ENCODE results near the gene EIF4A3. TPM values are rescaled to one million over a fixed set of nuclear protein-coding genes. Genes with fewer than 3 reads are reported as not detected.

Gene EIF4A3
- total RNA-seq, 2 experiments from 2014 or later, result 259 to 313 TPM

DNA sequence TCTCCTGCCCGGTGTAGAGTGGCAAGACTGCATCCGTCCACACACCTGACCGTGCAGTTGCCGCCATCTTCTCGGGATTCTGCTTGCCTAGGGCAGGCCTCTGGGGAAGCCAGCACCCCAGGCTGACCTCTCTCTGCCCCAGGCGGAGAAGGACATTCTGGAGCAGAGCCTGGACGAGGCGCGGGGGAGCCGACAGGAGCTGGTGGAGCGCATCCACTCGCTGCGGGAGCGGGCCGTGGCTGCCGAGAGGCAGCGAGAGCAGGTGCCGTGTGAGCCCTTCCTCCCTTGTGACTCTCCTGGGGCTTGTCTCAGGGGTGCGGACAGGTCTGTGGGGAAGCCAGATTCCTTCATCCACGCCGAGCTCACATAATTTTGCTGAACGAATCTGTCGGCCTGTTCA, 42.7 kb upstream of the EIF4A3 start:
- H3K9me2 ChIP-seq (ENCODE audit: insufficient read depth, low read length), result no peaks in the 10 kb centered on the region
- BruUV-seq (replicated peaks), result no TSS peak
- no peaks in the 10 kb centered on the region for H3K9me3 ChIP-seq (ENCODE audit: low read length)
- no peaks in the 10 kb centered on the region for H3K4me1 ChIP-seq (ENCODE audit: insufficient read depth, low read length, poor library complexity, severe bottlenecking)
- H3K4me2 ChIP-seq (ENCODE audit: low read length), result no peak overlapping the region
- no peak for DNase-seq (ENCODE audit: low spot score)
- no peaks in the 10 kb centered on the region for H3K79me2 ChIP-seq (ENCODE audit: insufficient read depth, low read depth, low read length)
- TF ChIP-seq CTCF (conservative IDR thresholded peaks at IDR 0.05; ENCODE audit: low read length), result no peak
- TF ChIP-seq EZH2phosphoT487 (IDR thresholded peaks at IDR 0.05; ENCODE audit: borderline replicate concordance, low read depth, low read length), result no peak
- H3K36me3 ChIP-seq (ENCODE audit: insufficient read depth, low read length), result no peaks in the 10 kb centered on the region
- POLR2A ChIA-PET, result no interaction called here
- H3K4me3 ChIP-seq (ENCODE audit: low read depth, low read length, poor library complexity, severe bottlenecking), result no peak overlapping the region
- intact Hi-C loops (cut with micrococcal nuclease; ENCODE audit: unreplicated experiment), result no loop called here
- CTCF ChIA-PET (ENCODE audit: unreplicated experiment), result no interaction called here
- no peaks in the 10 kb centered on the region for H4K20me1 ChIP-seq (ENCODE audit: insufficient read depth, low read length)
- no peak overlapping the region for H2AFZ ChIP-seq (ENCODE audit: low read length)
- no peak overlapping the region for H3K27ac ChIP-seq (ENCODE audit: low read depth, low read length, poor library complexity, severe bottlenecking)

DNA sequence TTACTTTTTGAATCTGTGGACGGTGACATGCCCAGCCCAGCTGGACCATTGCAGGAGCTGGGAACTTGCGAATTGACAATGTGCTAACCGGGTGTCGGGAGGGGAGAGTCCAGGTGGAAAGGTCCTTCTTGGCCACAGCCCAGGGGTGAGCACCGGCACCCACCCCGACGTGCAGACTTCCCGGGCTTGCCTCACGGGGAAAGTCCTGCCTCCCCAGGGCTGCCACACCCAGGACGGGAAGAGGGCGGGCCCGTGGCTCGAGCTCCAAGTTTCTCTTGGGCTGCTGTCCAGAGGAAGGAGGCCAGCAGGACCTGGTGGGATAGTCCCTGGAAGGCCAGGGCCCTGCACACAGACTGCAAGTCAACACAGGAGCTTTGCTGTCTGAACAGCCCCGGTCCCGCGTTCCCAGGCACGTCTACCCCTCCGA, 40.6 kb upstream of the EIF4A3 start:
- POLR2A ChIA-PET, result no interaction called here
- Histone ChIP-seq H4K20me1 (ENCODE audit: insufficient read depth, low read length) (no peaks in the 10 kb centered on the region), H3K4me2 (ENCODE audit: low read length) (no peak overlapping the region), H3K4me3 (ENCODE audit: low read depth, low read length, poor library complexity, severe bottlenecking) (no peak overlapping the region), H3K9me2 (ENCODE audit: insufficient read depth, low read length) (no peaks in the 10 kb centered on the region), H3K9me3 (ENCODE audit: low read length) (no peaks in the 10 kb centered on the region), H3K36me3 (ENCODE audit: insufficient read depth, low read length) (no peaks in the 10 kb centered on the region), H2AFZ (ENCODE audit: low read length) (no peak overlapping the region), H3K4me1 (ENCODE audit: insufficient read depth, low read length, poor library complexity, severe bottlenecking) (no peaks in the 10 kb centered on the region), H3K27ac (ENCODE audit: low read depth, low read length, poor library complexity, severe bottlenecking) (no peak overlapping the region), H3K79me2 (ENCODE audit: insufficient read depth, low read depth, low read length) (no peaks in the 10 kb centered on the region)
- no TSS peak for BruUV-seq (replicated peaks)
- CTCF ChIA-PET (ENCODE audit: unreplicated experiment), result interaction anchor here (0.8 kb wide), 1 partner anchor 8 kb away, joined by 4 read pairs; no protein-coding TSS in a partner anchor
- intact Hi-C loops (cut with micrococcal nuclease; ENCODE audit: unreplicated experiment), result no loop called here
- DNase-seq (ENCODE audit: low spot score), result no peak
- no peak for TF ChIP-seq CTCF (conservative IDR thresholded peaks at IDR 0.05; ENCODE audit: low read length)
- no peak for TF ChIP-seq EZH2phosphoT487 (IDR thresholded peaks at IDR 0.05; ENCODE audit: borderline replicate concordance, low read depth, low read length)

GRCh38 chr17:80187090-80187489, 40.2 kb upstream of the EIF4A3 start:
- Histone ChIP-seq H3K27ac (ENCODE audit: low read depth, low read length, poor library complexity, severe bottlenecking) (no peak overlapping the region), H3K4me2 (ENCODE audit: low read length) (no peak overlapping the region), H3K36me3 (ENCODE audit: insufficient read depth, low read length) (no peaks in the 10 kb centered on the region), H4K20me1 (ENCODE audit: insufficient read depth, low read length) (no peaks in the 10 kb centered on the region), H3K9me2 (ENCODE audit: insufficient read depth, low read length) (no peaks in the 10 kb centered on the region), H3K9me3 (ENCODE audit: low read length) (no peaks in the 10 kb centered on the region), H3K4me1 (ENCODE audit: insufficient read depth, low read length, poor library complexity, severe bottlenecking) (no peaks in the 10 kb centered on the region), H3K79me2 (ENCODE audit: insufficient read depth, low read depth, low read length) (no peaks in the 10 kb centered on the region), H2AFZ (ENCODE audit: low read length) (no peak overlapping the region), H3K4me3 (ENCODE audit: low read depth, low read length, poor library complexity, severe bottlenecking) (no peak overlapping the region)
- ChIA-PET CTCF (ENCODE audit: unreplicated experiment) (interaction anchor here (0.8 kb wide), 1 partner anchor 8 kb away, joined by 4 read pairs; no protein-coding TSS in a partner anchor), POLR2A (no interaction called here)
- DNase-seq (ENCODE audit: low spot score), result no peak
- TF ChIP-seq EZH2phosphoT487 (IDR thresholded peaks at IDR 0.05; ENCODE audit: borderline replicate concordance, low read depth, low read length) (no peak), CTCF (conservative IDR thresholded peaks at IDR 0.05; ENCODE audit: low read length) (no peak)
- intact Hi-C loops (cut with micrococcal nuclease; ENCODE audit: unreplicated experiment), result no loop called here
- BruUV-seq (replicated peaks), result no TSS peak
